ENCODE results near the gene MYRFL. TPM values are rescaled to one million over a fixed set of nuclear protein-coding genes. Genes with fewer than 3 reads are reported as not detected.
A peak's percentile ranks its signal among the peaks of the same experiment; 100 is the strongest.

Gene MYRFL
- total RNA-seq, 1 donor from 2014 or later: not detected

GRCh38 chr12:69896653-69897381 is 71.8 kb downstream of the MYRFL start:
- Mint-ChIP-seq H3K4me1 (ENCODE audit: low read depth, unreplicated experiment) (peaks cover 3% of the 10 kb centered on the region), H3K36me3 (ENCODE audit: unreplicated experiment) (no peaks in the 10 kb centered on the region), H3K27ac (ENCODE audit: unreplicated experiment) (no peak overlapping the region), H3K9me3 (ENCODE audit: unreplicated experiment) (no peaks in the 10 kb centered on the region), H3K4me3 (ENCODE audit: unreplicated experiment) (no peak overlapping the region), H3K27me3 (ENCODE audit: unreplicated experiment) (no peaks in the 10 kb centered on the region)
- TF ChIP-seq CTCF (IDR thresholded peaks at IDR 0.05; ENCODE audit: partially characterized antibody, unreplicated experiment): no peak
- no peak for DNase-seq

GRCh38 chr12:69897744-69898143 is 72.7 kb downstream of the MYRFL start:
- H3K9me3 Mint-ChIP-seq (ENCODE audit: unreplicated experiment): no peaks in the 10 kb centered on the region
- no peak overlapping the region for H3K4me3 Mint-ChIP-seq (ENCODE audit: unreplicated experiment)
- TF ChIP-seq CTCF (IDR thresholded peaks at IDR 0.05; ENCODE audit: partially characterized antibody, unreplicated experiment): no peak
- peaks cover 3% of the 10 kb centered on the region for H3K4me1 Mint-ChIP-seq (ENCODE audit: low read depth, unreplicated experiment)
- H3K36me3 Mint-ChIP-seq (ENCODE audit: unreplicated experiment): no peaks in the 10 kb centered on the region
- no peaks in the 10 kb centered on the region for H3K27me3 Mint-ChIP-seq (ENCODE audit: unreplicated experiment)
- H3K27ac Mint-ChIP-seq (ENCODE audit: unreplicated experiment): no peak overlapping the region
- no peak for DNase-seq

- Mint-ChIP-seq H3K27me3 (ENCODE audit: unreplicated experiment) (no peaks in the 10 kb centered on the region), H3K4me1 (ENCODE audit: low read depth, unreplicated experiment) (peaks cover 3% of the 10 kb centered on the region)
Observed at GRCh38 chr12:69898236-69898635, 73.2 kb downstream of the MYRFL start.

GRCh38 chr12:69900720-69901131 is 75.7 kb downstream of the MYRFL start:
- peak; percentile 75 for DNase-seq
- Mint-ChIP-seq H3K27ac (ENCODE audit: unreplicated experiment) (no peak overlapping the region), H3K27me3 (ENCODE audit: unreplicated experiment) (no peaks in the 10 kb centered on the region), H3K4me3 (ENCODE audit: unreplicated experiment) (no peak overlapping the region), H3K36me3 (ENCODE audit: unreplicated experiment) (no peaks in the 10 kb centered on the region), H3K4me1 (ENCODE audit: low read depth, unreplicated experiment) (peaks cover 3% of the 10 kb centered on the region), H3K9me3 (ENCODE audit: unreplicated experiment) (no peaks in the 10 kb centered on the region)
- peak; percentile 98 for TF ChIP-seq CTCF (IDR thresholded peaks at IDR 0.05; ENCODE audit: partially characterized antibody, unreplicated experiment)

More at GRCh38 chr12:69898236-69898635, 73.2 kb downstream of the MYRFL start:
- no peak for DNase-seq
- no peaks in the 10 kb centered on the region for H3K36me3 Mint-ChIP-seq (ENCODE audit: unreplicated experiment)
- no peak overlapping the region for H3K4me3 Mint-ChIP-seq (ENCODE audit: unreplicated experiment)
- H3K9me3 Mint-ChIP-seq (ENCODE audit: unreplicated experiment): no peaks in the 10 kb centered on the region
- TF ChIP-seq CTCF (IDR thresholded peaks at IDR 0.05; ENCODE audit: partially characterized antibody, unreplicated experiment): no peak
- H3K27ac Mint-ChIP-seq (ENCODE audit: unreplicated experiment): no peak overlapping the region

- no peak for TF ChIP-seq CTCF (IDR thresholded peaks at IDR 0.05; ENCODE audit: partially characterized antibody, unreplicated experiment)
- no peaks in the 10 kb centered on the region for H3K36me3 Mint-ChIP-seq (ENCODE audit: unreplicated experiment)
- DNase-seq: no peak
- H3K4me3 Mint-ChIP-seq (ENCODE audit: unreplicated experiment): no peak overlapping the region
- H3K9me3 Mint-ChIP-seq (ENCODE audit: unreplicated experiment): no peaks in the 10 kb centered on the region
- no peak overlapping the region for H3K27ac Mint-ChIP-seq (ENCODE audit: unreplicated experiment)
- H3K27me3 Mint-ChIP-seq (ENCODE audit: unreplicated experiment): no peaks in the 10 kb centered on the region
- H3K4me1 Mint-ChIP-seq (ENCODE audit: low read depth, unreplicated experiment): peaks cover 3% of the 10 kb centered on the region
Observed at GRCh38 chr12:69901221-69901905, 76.3 kb downstream of the MYRFL start.
